ENCODE results near the gene RETREG1.
"Not testable (repeated sequence)": the region's sequence is repeated elsewhere in the genome, so short reads cannot be mapped to it uniquely, and the experiment has no call there.

Gene RETREG1

GRCh38 chr5:16489322-16489791 lies 127.4 kb downstream of the RETREG1 start:
- H3K9me3 ChIP-seq (ENCODE audit: low read length): peaks cover under 1% of the 10 kb centered on the region
- no peaks in the 10 kb centered on the region for H3K4me1 ChIP-seq (ENCODE audit: insufficient read depth, low read length)
- no peaks in the 10 kb centered on the region for H3K27me3 ChIP-seq (ENCODE audit: insufficient read depth, low read length)

GRCh38 chr5:16487456-16487855 lies 129.3 kb downstream of the RETREG1 start:
- Histone ChIP-seq H3K4me1 (ENCODE audit: insufficient read depth, low read length) (no peaks in the 10 kb centered on the region), H2AFZ (ENCODE audit: low read depth, low read length) (no peak overlapping the region), H3K4me3 (ENCODE audit: low read length) (no peak overlapping the region), H3K9me3 (ENCODE audit: low read length) (no peaks in the 10 kb centered on the region), H3K27me3 (ENCODE audit: insufficient read depth, low read length) (no peaks in the 10 kb centered on the region), H3K36me3 (ENCODE audit: insufficient read depth, low read length) (no peaks in the 10 kb centered on the region)

More at GRCh38 chr5:16489322-16489791, 127.4 kb downstream of the RETREG1 start:
- Histone ChIP-seq H3K4me3 (ENCODE audit: low read length) (no peak overlapping the region), H2AFZ (ENCODE audit: low read depth, low read length) (no peak overlapping the region), H3K36me3 (ENCODE audit: insufficient read depth, low read length) (no peaks in the 10 kb centered on the region)

- no peak overlapping the region for H2AFZ ChIP-seq (ENCODE audit: low read depth, low read length)
- H3K4me1 ChIP-seq (ENCODE audit: insufficient read depth, low read length): no peaks in the 10 kb centered on the region
- no peaks in the 10 kb centered on the region for H3K27me3 ChIP-seq (ENCODE audit: insufficient read depth, low read length)
- no peak overlapping the region for H3K4me3 ChIP-seq (ENCODE audit: low read length)
- H3K36me3 ChIP-seq (ENCODE audit: insufficient read depth, low read length): no peaks in the 10 kb centered on the region
- H3K9me3 ChIP-seq (ENCODE audit: low read length): no peaks in the 10 kb centered on the region
Measured at GRCh38 chr5:16486711-16487111, 130.1 kb downstream of the RETREG1 start.

GRCh38 chr5:16485656-16486055 lies 131.1 kb downstream of the RETREG1 start:
- Histone ChIP-seq H3K36me3 (ENCODE audit: insufficient read depth, low read length) (no peaks in the 10 kb centered on the region), H3K4me3 (ENCODE audit: low read length) (no peak overlapping the region), H3K4me1 (ENCODE audit: insufficient read depth, low read length) (no peaks in the 10 kb centered on the region), H3K27me3 (ENCODE audit: insufficient read depth, low read length) (no peaks in the 10 kb centered on the region), H3K9me3 (ENCODE audit: low read length) (no peaks in the 10 kb centered on the region), H2AFZ (ENCODE audit: low read depth, low read length) (no peak overlapping the region)

- no peaks in the 10 kb centered on the region for H3K36me3 ChIP-seq (ENCODE audit: insufficient read depth, low read length)
- H3K4me3 ChIP-seq (ENCODE audit: low read length): no peak overlapping the region
- H2AFZ ChIP-seq (ENCODE audit: low read depth, low read length): no peak overlapping the region
- no peaks in the 10 kb centered on the region for H3K27me3 ChIP-seq (ENCODE audit: insufficient read depth, low read length)
- no peaks in the 10 kb centered on the region for H3K9me3 ChIP-seq (ENCODE audit: low read length)
- H3K4me1 ChIP-seq (ENCODE audit: insufficient read depth, low read length): no peaks in the 10 kb centered on the region
Measured at GRCh38 chr5:16484081-16484480, 132.7 kb downstream of the RETREG1 start.

- Histone ChIP-seq H3K4me3 (ENCODE audit: low read length) (no peak overlapping the region), H3K27me3 (ENCODE audit: insufficient read depth, low read length) (no peaks in the 10 kb centered on the region)
Measured at GRCh38 chr5:16483361-16483760, 133.4 kb downstream of the RETREG1 start.

GRCh38 chr5:16482891-16483290 lies 133.9 kb downstream of the RETREG1 start:
- Histone ChIP-seq H3K4me3 (ENCODE audit: low read length) (no peak overlapping the region), H3K9me3 (ENCODE audit: low read length) (no peaks in the 10 kb centered on the region)

More at GRCh38 chr5:16483361-16483760, 133.4 kb downstream of the RETREG1 start:
- H3K36me3 ChIP-seq (ENCODE audit: insufficient read depth, low read length): no peaks in the 10 kb centered on the region
- H3K9me3 ChIP-seq (ENCODE audit: low read length): no peaks in the 10 kb centered on the region
- no peaks in the 10 kb centered on the region for H3K4me1 ChIP-seq (ENCODE audit: insufficient read depth, low read length)
- no peak overlapping the region for H2AFZ ChIP-seq (ENCODE audit: low read depth, low read length)

GRCh38 chr5:16480821-16481538 lies 135.8 kb downstream of the RETREG1 start:
- H2AFZ ChIP-seq (ENCODE audit: low read depth, low read length): no peak overlapping the region
- no peaks in the 10 kb centered on the region for H3K27me3 ChIP-seq (ENCODE audit: insufficient read depth, low read length)
- H3K9me3 ChIP-seq (ENCODE audit: low read length): no peaks in the 10 kb centered on the region

More at GRCh38 chr5:16482891-16483290, 133.9 kb downstream of the RETREG1 start:
- H3K27me3 ChIP-seq (ENCODE audit: insufficient read depth, low read length): no peaks in the 10 kb centered on the region
- no peaks in the 10 kb centered on the region for H3K36me3 ChIP-seq (ENCODE audit: insufficient read depth, low read length)
- no peaks in the 10 kb centered on the region for H3K4me1 ChIP-seq (ENCODE audit: insufficient read depth, low read length)
- H2AFZ ChIP-seq (ENCODE audit: low read depth, low read length): no peak overlapping the region

GRCh38 chr5:16480144-16480543 lies 136.7 kb downstream of the RETREG1 start:
- Histone ChIP-seq H3K36me3 (ENCODE audit: insufficient read depth, low read length) (no peaks in the 10 kb centered on the region), H3K27me3 (ENCODE audit: insufficient read depth, low read length) (no peaks in the 10 kb centered on the region), H3K4me1 (ENCODE audit: insufficient read depth, low read length) (no peaks in the 10 kb centered on the region), H3K4me3 (ENCODE audit: low read length) (no peak overlapping the region), H2AFZ (ENCODE audit: low read depth, low read length) (no peak overlapping the region), H3K9me3 (ENCODE audit: low read length) (no peaks in the 10 kb centered on the region)

More at GRCh38 chr5:16480821-16481538, 135.8 kb downstream of the RETREG1 start:
- Histone ChIP-seq H3K36me3 (ENCODE audit: insufficient read depth, low read length) (no peaks in the 10 kb centered on the region), H3K4me3 (ENCODE audit: low read length) (no peak overlapping the region), H3K4me1 (ENCODE audit: insufficient read depth, low read length) (no peaks in the 10 kb centered on the region)

GRCh38 chr5:16477541-16477940 lies 139.3 kb downstream of the RETREG1 start:
- no peaks in the 10 kb centered on the region for H3K9me3 ChIP-seq (ENCODE audit: low read length)
- no peaks in the 10 kb centered on the region for H3K27me3 ChIP-seq (ENCODE audit: insufficient read depth, low read length)

GRCh38 chr5:16476417-16476816 lies 140.4 kb downstream of the RETREG1 start:
- not testable (repeated sequence) for H3K4me1 ChIP-seq (ENCODE audit: insufficient read depth, low read length); H3K4me3 ChIP-seq (ENCODE audit: low read length); H2AFZ ChIP-seq (ENCODE audit: low read depth, low read length); H3K27me3 ChIP-seq (ENCODE audit: insufficient read depth, low read length); H3K36me3 ChIP-seq (ENCODE audit: insufficient read depth, low read length); H3K9me3 ChIP-seq (ENCODE audit: low read length)

More at GRCh38 chr5:16477541-16477940, 139.3 kb downstream of the RETREG1 start:
- H2AFZ ChIP-seq (ENCODE audit: low read depth, low read length): no peak overlapping the region
- H3K36me3 ChIP-seq (ENCODE audit: insufficient read depth, low read length): no peaks in the 10 kb centered on the region
- H3K4me3 ChIP-seq (ENCODE audit: low read length): no peak overlapping the region
- H3K4me1 ChIP-seq (ENCODE audit: insufficient read depth, low read length): no peaks in the 10 kb centered on the region

GRCh38 chr5:16471387-16471786 lies 145.4 kb downstream of the RETREG1 start:
- H3K9me3 ChIP-seq (ENCODE audit: low read length): no peaks in the 10 kb centered on the region
- no peak overlapping the region for H2AFZ ChIP-seq (ENCODE audit: low read depth, low read length)
- no peak overlapping the region for H3K4me3 ChIP-seq (ENCODE audit: low read length)
- H3K36me3 ChIP-seq (ENCODE audit: insufficient read depth, low read length): no peaks in the 10 kb centered on the region
- peaks cover 7% of the 10 kb centered on the region for H3K4me1 ChIP-seq (ENCODE audit: insufficient read depth, low read length)
- H3K27me3 ChIP-seq (ENCODE audit: insufficient read depth, low read length): no peaks in the 10 kb centered on the region

GRCh38 chr5:16467363-16468219 lies 149.2 kb downstream of the RETREG1 start:
- Histone ChIP-seq H3K36me3 (ENCODE audit: insufficient read depth, low read length) (peaks cover 11% of the 10 kb centered on the region), H2AFZ (ENCODE audit: low read depth, low read length) (no peak overlapping the region), H3K27me3 (ENCODE audit: insufficient read depth, low read length) (no peaks in the 10 kb centered on the region), H3K4me1 (ENCODE audit: insufficient read depth, low read length) (peaks cover 24% of the 10 kb centered on the region), H3K4me3 (ENCODE audit: low read length) (no peak overlapping the region), H3K9me3 (ENCODE audit: low read length) (no peaks in the 10 kb centered on the region)

Data from neuron (in vitro differentiated cells).